GM12873 (cell line): ENCODE measurements around the gene PRKCB.

Source experiments
- CTCF ChIP-seq: IDR thresholded peaks from 2 replicates; pipeline ENCODE4 v1.5.1; 2012; ENCODE audit warnings: low read depth, mild to moderate bottlenecking, moderate library complexity, low read length, control low read depth; ENCODE audit not compliant: insufficient read depth; ENCODE audit errors: missing control alignments

PRKCB gene

GRCh38 chr16:24114876-24115275 is 279.1 kb downstream of the PRKCB start:
- no peak for TF ChIP-seq CTCF

- no peak for TF ChIP-seq CTCF
These were observed 280.4 kb downstream of the PRKCB start for GRCh38 chr16:24116046-24116776.

- TF ChIP-seq CTCF: no peak
These were observed 281.2 kb downstream of the PRKCB start for GRCh38 chr16:24116989-24117388.

GRCh38 chr16:24117680-24118079 is 281.9 kb downstream of the PRKCB start:
- TF ChIP-seq CTCF: no peak

- no peak for TF ChIP-seq CTCF
These were observed 282.5 kb downstream of the PRKCB start for GRCh38 chr16:24118126-24118821.

GRCh38 chr16:24119807-24120206 is 284.0 kb downstream of the PRKCB start:
- TF ChIP-seq CTCF: no peak

GRCh38 chr16:24123275-24123674 is 287.5 kb downstream of the PRKCB start:
- no peak for TF ChIP-seq CTCF
